ENCODE data around the gene GSTK1. TPM values are rescaled to one million over a fixed set of nuclear protein-coding genes. Genes with fewer than 3 reads are reported as not detected.

The GSTK1 gene
- polyA plus RNA-seq, 1 donor from 2014 or later: 12.8 TPM

GRCh38 chr7:143296686-143297085 is 33.4 kb downstream of the GSTK1 start:
- H2AFZ ChIP-seq (ENCODE audit: low read depth, low read length): no peak overlapping the region
- H4K20me1 ChIP-seq (ENCODE audit: insufficient read depth): no peaks in the 10 kb centered on the region
- TF ChIP-seq EP300 (conservative IDR thresholded peaks at IDR 0.05; ENCODE audit: poor library complexity, severe bottlenecking) (no peak), POLR2AphosphoS5 (IDR thresholded peaks at IDR 0.05) (no peak), CTCF (IDR thresholded peaks at IDR 0.05; ENCODE audit: poor library complexity, severe bottlenecking) (no peak), REST (IDR thresholded peaks at IDR 0.05; ENCODE audit: borderline replicate concordance) (no peak), EZH2 (IDR thresholded peaks at IDR 0.05; ENCODE audit: borderline replicate concordance, insufficient read depth, low read length, poor library complexity, severe bottlenecking) (no peak), MXI1 (conservative IDR thresholded peaks at IDR 0.05; ENCODE audit: poor library complexity, severe bottlenecking) (no peak), SMC3 (conservative IDR thresholded peaks at IDR 0.05; ENCODE audit: poor library complexity) (no peak), TAF1 (IDR thresholded peaks at IDR 0.05; ENCODE audit: low read depth) (no peak), RAD21 (conservative IDR thresholded peaks at IDR 0.05) (no peak)
- H3K36me3 ChIP-seq (ENCODE audit: insufficient read depth, low read length): peaks cover 16% of the 10 kb centered on the region
- H3K79me2 ChIP-seq (replicated peaks; ENCODE audit: insufficient read depth, low read length): peaks cover 13% of the 10 kb centered on the region
- H3K9ac ChIP-seq (ENCODE audit: low read length): no peak overlapping the region
- H3K27me3 ChIP-seq (ENCODE audit: insufficient read depth, low read depth, low read length): no peaks in the 10 kb centered on the region
- H3K9me2 ChIP-seq (ENCODE audit: insufficient read depth, low read length): no peaks in the 10 kb centered on the region
- no peaks in the 10 kb centered on the region for H3F3A ChIP-seq (ENCODE audit: insufficient read depth, low read length, poor library complexity, severe bottlenecking)
- H3K9me3 ChIP-seq (ENCODE audit: low read length): no peaks in the 10 kb centered on the region
- no peak overlapping the region for H3K4me2 ChIP-seq (ENCODE audit: low read length)
- H3K27ac ChIP-seq (ENCODE audit: low read length): no peak overlapping the region
- no peak overlapping the region for H3K4me3 ChIP-seq (ENCODE audit: low read length)

GRCh38 chr7:143299346-143299745 is 36.1 kb downstream of the GSTK1 start:
- Histone ChIP-seq H3F3A (ENCODE audit: insufficient read depth, low read length, poor library complexity, severe bottlenecking) (no peaks in the 10 kb centered on the region), H3K9ac (ENCODE audit: low read length) (no peak overlapping the region), H3K9me3 (ENCODE audit: low read length) (no peaks in the 10 kb centered on the region), H3K9me2 (ENCODE audit: insufficient read depth, low read length) (no peaks in the 10 kb centered on the region), H3K79me2 (replicated peaks; ENCODE audit: insufficient read depth, low read length) (peaks cover 7% of the 10 kb centered on the region), H3K4me2 (ENCODE audit: low read length) (no peak overlapping the region), H2AFZ (ENCODE audit: low read depth, low read length) (no peak overlapping the region), H3K36me3 (ENCODE audit: insufficient read depth, low read length) (peaks cover 22% of the 10 kb centered on the region), H3K27ac (ENCODE audit: low read length) (no peak overlapping the region), H3K27me3 (ENCODE audit: insufficient read depth, low read depth, low read length) (no peaks in the 10 kb centered on the region), H4K20me1 (ENCODE audit: insufficient read depth) (no peaks in the 10 kb centered on the region), H3K4me3 (ENCODE audit: low read length) (no peak overlapping the region)
- no peak for TF ChIP-seq EZH2 (IDR thresholded peaks at IDR 0.05; ENCODE audit: borderline replicate concordance, insufficient read depth, low read length, poor library complexity, severe bottlenecking)
- no peak for TF ChIP-seq POLR2AphosphoS5 (IDR thresholded peaks at IDR 0.05)
- TF ChIP-seq RAD21 (conservative IDR thresholded peaks at IDR 0.05): no peak
- TF ChIP-seq CTCF (IDR thresholded peaks at IDR 0.05; ENCODE audit: poor library complexity, severe bottlenecking): no peak
- TF ChIP-seq REST (IDR thresholded peaks at IDR 0.05; ENCODE audit: borderline replicate concordance): no peak
- TF ChIP-seq MXI1 (conservative IDR thresholded peaks at IDR 0.05; ENCODE audit: poor library complexity, severe bottlenecking): no peak
- no peak for TF ChIP-seq SMC3 (conservative IDR thresholded peaks at IDR 0.05; ENCODE audit: poor library complexity)
- TF ChIP-seq TAF1 (IDR thresholded peaks at IDR 0.05; ENCODE audit: low read depth): no peak
- TF ChIP-seq EP300 (conservative IDR thresholded peaks at IDR 0.05; ENCODE audit: poor library complexity, severe bottlenecking): no peak

Data from neural cell (in vitro differentiated cells).